GM18868 (cell line): ENCODE data around the gene FNIP2.
"Not testable (repeated sequence)": the region's sequence is repeated elsewhere in the genome, so short reads cannot be mapped to it uniquely, and the experiment has no call there.

ENCODE experiments used
- ATAC-seq: cut with Tn5 transposase; IDR thresholded peaks from one replicate; pipeline ENCODE4 v1.9.1; 2021; ENCODE audit warnings: mild to moderate bottlenecking, moderate library complexity; ENCODE audit not compliant: unreplicated experiment

FNIP2 gene

GRCh38 chr4:158768555-158769174 is at the start of gene FNIP2:
Gene FNIP2, plus strand, starts transcription at chr4:158769026. Its CDS starts 187 bp downstream, at chr4:158769213.
- ATAC-seq = peak; percentile 82

- ATAC-seq = no peak
Observed at GRCh38 chr4:158721680-158722079, 47.1 kb upstream of the FNIP2 start.

DNA sequence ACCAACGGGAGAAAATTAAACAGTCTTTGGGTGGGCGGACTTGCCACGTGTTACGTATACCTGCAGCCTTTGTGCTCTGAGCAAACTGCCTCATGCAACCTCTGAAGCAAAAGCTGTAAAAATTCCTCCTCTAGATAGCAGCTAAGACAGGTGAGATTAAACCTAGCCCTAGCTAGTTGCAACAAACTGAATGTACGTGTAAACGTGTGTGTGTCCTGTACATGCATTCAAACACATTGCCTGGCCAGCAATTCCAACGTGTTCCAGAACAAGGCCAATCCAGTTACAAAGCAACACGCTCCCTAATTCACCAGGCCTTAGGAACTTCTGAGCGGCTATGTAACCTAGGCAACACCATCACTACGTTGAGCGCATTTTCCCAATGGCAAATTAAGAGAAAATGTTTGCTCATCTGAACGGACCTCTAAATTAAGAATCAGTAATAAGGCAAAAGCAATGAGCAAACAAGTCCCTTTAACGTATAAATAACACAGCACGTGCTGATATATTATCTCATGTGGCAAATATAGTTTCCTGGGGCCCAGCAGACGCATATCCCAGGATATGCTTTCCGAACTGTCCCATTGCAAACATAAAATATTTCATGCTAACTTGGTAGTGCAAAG is 46.4 kb upstream of the FNIP2 start:
- peak; percentile 24 for ATAC-seq

DNA sequence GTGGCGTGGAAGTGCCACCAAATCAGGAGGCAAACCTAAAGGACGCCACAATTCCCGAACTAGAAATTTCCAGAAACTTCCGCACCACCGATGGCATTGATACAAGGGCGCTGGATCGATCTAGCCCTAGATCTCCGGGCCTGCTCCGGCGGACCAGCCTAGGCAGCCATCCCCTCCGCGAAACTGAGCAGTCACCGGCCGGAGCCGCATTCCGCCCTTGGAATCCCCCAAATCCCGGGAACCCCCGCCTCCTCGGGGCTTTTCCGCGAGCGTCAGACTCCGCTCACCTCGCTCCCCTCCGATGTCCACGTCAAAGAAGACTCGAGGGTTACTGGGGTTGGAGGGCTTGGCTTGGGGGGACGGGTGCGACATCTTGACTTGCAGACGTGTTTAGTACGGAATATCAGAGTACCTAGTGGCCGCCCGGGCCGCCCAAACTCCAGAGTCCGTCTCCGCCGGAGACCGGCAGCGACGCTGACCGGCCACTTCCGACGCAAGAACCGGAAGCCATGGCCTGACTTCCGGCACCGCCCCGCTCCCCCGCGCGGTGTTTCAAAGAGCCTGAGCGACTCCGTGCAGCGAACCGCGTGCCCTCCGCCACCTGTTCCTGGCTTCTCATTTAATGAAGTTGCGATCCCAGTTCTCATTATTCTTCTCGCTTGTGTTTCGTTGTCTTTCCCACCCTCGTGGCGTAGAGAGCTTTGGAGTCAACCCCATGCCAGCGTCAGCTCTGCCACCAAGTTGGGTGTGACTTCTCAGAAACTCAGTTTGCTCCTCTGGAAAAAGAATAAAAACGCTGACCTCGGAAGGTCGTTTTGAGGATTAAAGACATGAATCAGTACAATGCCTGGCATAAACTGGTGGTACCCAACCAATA is 45.7 kb upstream of the FNIP2 start, which contains the start of gene PPID:
Gene PPID, minus strand, starts transcription at position 480 of the 877 bp plus-strand sequence. Its CDS starts 108 bp downstream, at position 372.
- ATAC-seq = peak; percentile 98

DNA sequence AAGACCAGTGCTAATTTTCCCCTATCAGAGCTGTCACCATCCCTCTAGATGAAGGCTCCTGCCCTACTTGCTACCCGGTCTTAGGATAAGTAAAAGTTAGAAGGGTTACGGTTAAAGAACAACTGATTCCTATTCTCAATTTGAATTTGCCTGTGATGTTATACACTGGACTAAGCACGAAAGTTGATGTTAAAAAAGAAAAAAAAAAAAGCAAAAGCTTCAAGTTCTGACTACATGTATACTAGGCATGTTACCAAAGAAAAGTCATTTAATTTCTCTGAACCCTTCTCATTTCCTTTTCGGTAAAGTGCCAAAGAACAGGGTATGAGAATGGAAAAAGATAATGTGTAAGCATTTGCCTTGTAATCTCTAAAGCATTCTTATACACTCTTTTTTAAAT is 44.2 kb upstream of the FNIP2 start:
- ATAC-seq = no peak

GRCh38 chr4:158726633-158727032 is 42.2 kb upstream of the FNIP2 start:
- no peak for ATAC-seq

DNA sequence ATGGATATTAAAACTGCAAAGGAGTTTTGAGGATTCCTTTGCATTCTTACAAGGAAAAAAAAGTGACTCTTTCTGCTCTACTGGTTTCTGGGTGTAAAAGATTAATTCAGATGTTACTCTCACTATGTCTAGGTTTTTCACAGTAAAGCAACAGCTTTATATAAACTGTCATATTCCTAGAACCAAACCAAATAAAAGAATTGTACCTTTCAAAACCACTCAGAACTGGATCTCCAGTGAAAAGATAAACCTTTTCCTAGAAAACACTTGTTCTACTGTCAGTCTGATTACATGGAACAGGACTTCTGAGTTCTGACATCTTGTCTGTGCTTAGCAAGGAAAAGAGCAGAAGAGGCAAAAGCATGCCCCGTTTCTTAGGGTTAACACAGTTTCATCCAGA is 40.6 kb upstream of the FNIP2 start:
- ATAC-seq = no peak

DNA sequence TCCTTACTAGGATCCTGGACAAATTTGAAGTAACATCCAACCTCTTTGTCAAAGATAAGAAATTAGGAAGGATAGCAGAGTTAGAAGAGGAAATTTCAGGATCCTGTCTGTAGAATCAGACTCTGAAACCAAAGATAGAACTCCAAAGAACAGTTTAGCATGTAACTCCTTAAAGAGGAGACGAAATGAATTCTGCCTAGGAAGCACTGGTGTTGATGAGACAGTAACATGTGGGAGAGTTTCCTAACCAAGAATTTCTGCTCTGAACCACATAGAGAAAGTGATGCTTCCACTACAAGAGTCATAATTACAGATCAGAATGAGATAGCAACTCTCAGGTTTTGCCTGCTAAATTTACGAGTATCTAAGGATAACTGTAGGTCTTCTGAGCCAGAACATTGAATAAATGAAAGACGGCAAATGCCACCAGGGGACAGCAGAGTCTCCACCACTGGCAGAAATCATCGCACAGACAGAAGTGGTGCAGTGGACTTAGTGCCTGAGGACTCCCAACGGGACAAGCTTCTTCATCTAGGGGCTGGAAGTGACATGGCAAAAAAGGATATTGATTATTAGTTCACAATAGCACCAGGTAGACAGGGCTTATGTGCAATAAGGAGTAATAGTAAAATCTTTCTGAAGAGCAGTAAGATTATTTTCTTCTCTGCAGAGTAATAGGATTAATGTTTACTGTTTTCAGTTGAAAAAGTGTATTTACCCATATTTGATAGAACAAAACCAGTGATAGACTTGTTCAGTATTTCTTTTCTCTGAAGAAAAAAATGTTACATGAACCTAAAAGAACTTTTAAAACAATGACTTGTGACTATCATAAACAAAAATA is 38.9 kb upstream of the FNIP2 start:
- peak; percentile 84 for ATAC-seq

DNA sequence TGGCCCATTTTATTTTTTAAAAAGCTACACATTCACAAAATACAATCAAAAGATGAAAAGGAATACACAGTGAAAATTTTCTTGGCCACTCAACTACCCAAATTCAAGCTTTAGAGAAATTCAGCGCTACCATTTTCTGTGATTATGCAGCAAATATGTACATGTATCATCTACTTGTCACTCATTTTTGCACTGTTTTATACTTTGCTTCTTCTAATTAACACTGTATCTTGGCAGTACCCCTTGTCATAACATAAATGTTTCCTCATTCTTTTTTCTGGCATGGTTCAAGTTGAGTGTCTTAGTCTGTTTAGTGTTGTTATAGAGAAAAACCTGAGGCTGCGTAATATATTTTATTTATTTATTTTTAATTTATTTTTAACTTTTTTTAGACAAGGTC is 30.0 kb upstream of the FNIP2 start:
- no peak for ATAC-seq

DNA sequence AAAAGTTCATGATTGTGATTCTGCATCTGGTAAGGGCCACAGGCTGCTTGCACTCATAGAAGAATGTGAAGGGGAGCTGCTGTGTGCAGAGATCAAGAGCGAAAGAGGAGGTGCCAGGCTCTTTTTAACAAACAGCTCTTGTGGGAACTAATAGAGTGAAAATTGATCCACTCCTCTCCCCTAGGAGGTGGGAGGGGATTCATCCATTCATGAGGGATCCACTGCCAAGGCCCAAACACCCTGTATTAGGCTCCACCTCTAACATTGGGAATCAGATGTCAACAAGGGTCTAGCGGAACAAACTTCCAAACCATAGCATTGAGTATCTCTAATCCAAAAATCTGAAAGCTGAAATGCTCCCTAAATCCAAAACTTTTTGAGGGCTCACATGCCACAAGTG is 29.2 kb upstream of the FNIP2 start:
- ATAC-seq = no peak

DNA sequence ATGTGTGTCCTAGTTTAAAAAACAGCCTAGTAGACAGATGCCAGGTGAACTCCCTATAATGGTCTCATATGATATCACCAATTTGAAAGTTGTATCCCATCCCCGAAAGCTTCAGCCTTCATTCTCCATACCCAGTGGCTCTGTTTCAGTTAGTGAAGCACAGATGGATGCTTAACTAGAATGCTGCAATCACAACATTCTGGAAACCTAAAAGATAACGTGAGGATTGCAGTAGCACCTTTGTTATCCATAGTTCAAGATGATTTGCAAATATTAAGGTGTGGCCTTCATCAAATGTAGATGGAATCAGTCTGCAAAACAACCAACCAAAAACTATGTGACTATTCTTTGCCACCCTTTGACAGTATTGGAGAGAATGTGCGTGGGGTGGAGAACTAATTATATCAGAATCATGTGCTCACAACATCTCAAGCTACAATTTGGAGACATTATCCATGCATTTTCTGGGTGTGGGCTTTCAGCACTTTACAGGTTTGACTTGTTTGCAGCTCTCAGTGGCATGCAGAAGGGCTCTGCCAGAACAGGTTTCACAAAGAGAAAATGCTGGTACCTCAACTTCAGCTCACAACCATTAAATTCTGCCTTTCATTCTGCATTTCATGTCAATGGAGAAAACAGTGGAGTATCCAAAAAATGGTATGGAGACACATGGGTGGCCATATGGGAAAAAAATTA is 27.4 kb upstream of the FNIP2 start:
- ATAC-seq = no peak

GRCh38 chr4:158746537-158746936 is 22.3 kb upstream of the FNIP2 start:
- ATAC-seq = not testable (repeated sequence)

GRCh38 chr4:158750379-158750778 is 18.4 kb upstream of the FNIP2 start:
- ATAC-seq = no peak

GRCh38 chr4:158754385-158755180 is 14.2 kb upstream of the FNIP2 start:
- ATAC-seq = no peak

GRCh38 chr4:158755819-158756218 is 13.0 kb upstream of the FNIP2 start:
- not testable (repeated sequence) for ATAC-seq

- ATAC-seq = no peak
Observed at GRCh38 chr4:158756588-158756987, 12.2 kb upstream of the FNIP2 start.

- ATAC-seq = no peak
Observed at GRCh38 chr4:158758142-158758541, 10.7 kb upstream of the FNIP2 start.

DNA sequence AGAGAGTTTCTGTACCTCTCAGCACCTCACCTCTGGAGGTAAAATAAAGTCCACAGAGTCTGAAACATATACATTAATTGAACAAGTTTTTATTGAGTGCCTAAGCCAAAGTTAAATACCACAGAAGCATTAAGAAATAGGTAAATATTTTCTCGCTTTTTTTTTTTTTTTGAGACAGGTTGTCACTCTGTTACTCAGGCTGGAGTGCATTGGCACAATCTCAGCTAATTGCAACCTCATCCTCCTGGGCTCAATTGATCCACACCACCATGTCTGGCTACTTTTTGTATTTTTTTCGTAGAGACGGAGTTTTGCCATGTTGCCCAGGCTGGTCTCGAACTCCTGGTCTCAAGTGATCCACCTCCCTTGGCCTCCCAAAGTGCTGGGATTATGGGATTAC is 10.1 kb upstream of the FNIP2 start:
- ATAC-seq = no peak

DNA sequence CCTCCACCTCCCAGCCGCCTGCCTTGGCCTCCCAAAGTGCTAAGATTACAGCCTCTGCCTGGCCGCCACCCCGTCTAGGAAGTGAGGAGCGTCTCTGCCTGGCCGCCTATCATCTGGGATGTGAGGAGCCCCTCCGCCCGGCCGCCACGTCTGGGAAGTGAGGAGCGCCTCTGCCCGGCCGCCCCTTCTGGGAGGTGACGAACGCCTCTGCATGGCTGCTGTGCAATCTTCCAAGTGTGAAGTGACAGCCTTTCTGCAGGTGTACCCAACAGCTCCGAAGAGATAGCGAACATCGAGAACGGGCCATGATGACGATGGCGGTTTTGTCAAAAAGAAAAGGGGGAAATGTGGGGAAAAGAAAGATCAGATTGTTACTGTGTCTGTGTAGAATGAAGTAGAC is 9.3 kb upstream of the FNIP2 start:
- ATAC-seq = not testable (repeated sequence)
